IMR-90 (cell line): Measurements from ENCODE around the gene CDKN2B-AS1. TPM values are rescaled to one million over a fixed set of nuclear protein-coding genes. Genes with fewer than 3 reads are reported as not detected.

ENCODE experiments used
- ATAC-seq: fragments of 200-7000 bp; cut with Tn5 transposase; 2 replicates; pipeline ENCODE4 v1.9.1; 2020; ENCODE audit warnings: low read depth, mild to moderate bottlenecking, moderate library complexity
- BruUV-seq: library from RNA; stranded (reverse); fragments of 400-500 nt; replicated peaks from 2 replicates; lab custom pipeline; 2021; lab: Mats Ljungman, UMichigan
- CTCF ChIA-PET: fragments of 300-600 bp; formaldehyde crosslinking; extraction: SDS; loops from one replicate; lab custom pipeline; 2021; ENCODE audit warnings: antibody characterized with exemption; lab: Yijun Ruan, JAX
- POLR2A ChIA-PET: fragments of 300-600 bp; sonication (Branson Sonifier 250); formaldehyde crosslinking; loops from one replicate; lab custom pipeline; 2022; ENCODE audit warnings: antibody characterized with exemption; ENCODE audit not compliant: unreplicated experiment; lab: Charles Lee
- DNase-seq: peaks from one replicate; pipeline ENCODE4 v3.0.0; 2013
- H2AFZ ChIP-seq: replicated peaks from 2 replicates; pipeline ENCODE3; 2013; ENCODE audit warnings: low read length, mild to moderate bottlenecking; ENCODE audit not compliant: poor library complexity
- H2AK5ac ChIP-seq: 2 replicates; pipeline ENCODE4 v1.6.1; 2013; ENCODE audit warnings: low read depth, low read length, inconsistent platforms
- H2AK9ac ChIP-seq: replicated peaks from 2 replicates; pipeline ENCODE3; 2013; ENCODE audit warnings: mild to moderate bottlenecking, low read depth, low read length, moderate library complexity; ENCODE audit not compliant: poor library complexity
- H2BK120ac ChIP-seq: 2 replicates; pipeline ENCODE4 v1.6.1; 2013; ENCODE audit warnings: low read depth, low read length, inconsistent platforms
- H2BK15ac ChIP-seq: 3 replicates; pipeline ENCODE4 v1.6.1; 2013; ENCODE audit warnings: low read depth, low read length, inconsistent platforms
- H2BK20ac ChIP-seq: 2 replicates; pipeline ENCODE4 v1.6.1; 2013; ENCODE audit warnings: low read depth, mild to moderate bottlenecking, inconsistent platforms, low read length, moderate library complexity
- H2BK5ac ChIP-seq: 2 replicates; pipeline ENCODE4 v1.6.1; 2013; ENCODE audit warnings: mild to moderate bottlenecking, low read depth, low read length, inconsistent platforms; ENCODE audit not compliant: poor library complexity, severe bottlenecking
- H3K14ac ChIP-seq: replicated peaks from 2 replicates; pipeline ENCODE4 v1.6.1; 2013; ENCODE audit warnings: low read depth, low read length, inconsistent platforms
- H3K18ac ChIP-seq: 2 replicates; pipeline ENCODE4 v1.6.1; 2013; ENCODE audit warnings: low read depth, low read length, control low read depth
- H3K23ac ChIP-seq: 2 replicates; pipeline ENCODE4 v1.6.1; 2013; ENCODE audit warnings: low read depth, low read length, inconsistent platforms
- H3K27ac ChIP-seq: 2 replicates; pipeline ENCODE4 v1.5.1; 2013; ENCODE audit warnings: mild to moderate bottlenecking, control low read depth, low read length; ENCODE audit not compliant: insufficient read depth
- H3K27me3 ChIP-seq: 2 replicates; pipeline ENCODE4 v1.6.1; 2013; ENCODE audit warnings: low read length; ENCODE audit not compliant: control insufficient read depth, insufficient read depth
- H3K36me3 ChIP-seq: 2 replicates; pipeline ENCODE4 v1.6.1; 2013; ENCODE audit warnings: low read length, mixed read lengths; ENCODE audit not compliant: control insufficient read depth, insufficient read depth
- H3K4ac ChIP-seq: 2 replicates; pipeline ENCODE4 v1.6.1; 2013; ENCODE audit warnings: low read depth, low read length, inconsistent platforms
- H3K4me1 ChIP-seq: 2 replicates; pipeline ENCODE4 v1.6.1; 2013; ENCODE audit warnings: low read length, mixed read lengths; ENCODE audit not compliant: control insufficient read depth, insufficient read depth
- H3K4me2 ChIP-seq: 2 replicates; pipeline ENCODE4 v1.6.1; 2013; ENCODE audit warnings: low read depth, mild to moderate bottlenecking, control low read depth, low read length, moderate library complexity
- H3K4me3 ChIP-seq: 2 replicates; pipeline ENCODE4 v1.5.1; 2013; ENCODE audit warnings: low read depth, mild to moderate bottlenecking, control low read depth, low read length, moderate library complexity; ENCODE audit not compliant: insufficient read depth
- H3K56ac ChIP-seq: 2 replicates; pipeline ENCODE4 v1.6.1; 2013; ENCODE audit warnings: low read length, inconsistent platforms; ENCODE audit not compliant: insufficient read depth; ENCODE audit errors: extremely low read depth
- H3K79me1 ChIP-seq, 2 experiments: 2 replicates each; pipeline ENCODE4 v1.6.1; 2013; ENCODE audit warnings: low read length in 2 of 2, inconsistent platforms in 1 of 2, low read depth in 1 of 2
- H3K9ac ChIP-seq: 2 replicates; pipeline ENCODE4 v1.6.1; 2013; ENCODE audit warnings: low read depth, low read length, control low read depth
- H3K9me1 ChIP-seq: 2 replicates; pipeline ENCODE4 v1.6.1; 2013; ENCODE audit warnings: low read length, inconsistent platforms; ENCODE audit not compliant: insufficient read depth
- H3K9me3 ChIP-seq: 2 replicates; pipeline ENCODE4 v1.6.1; 2013; ENCODE audit warnings: low read length; ENCODE audit not compliant: control insufficient read depth, insufficient read depth
- H4K20me1 ChIP-seq: 2 replicates; pipeline ENCODE4 v1.6.1; 2013; ENCODE audit warnings: low read length, inconsistent platforms; ENCODE audit not compliant: insufficient read depth
- H4K5ac ChIP-seq: 2 replicates; pipeline ENCODE4 v1.6.1; 2013; ENCODE audit warnings: mild to moderate bottlenecking, low read depth, low read length, control low read depth
- H4K8ac ChIP-seq, 2 experiments: 2 replicates each; pipeline ENCODE4 v1.6.1; 2013; ENCODE audit warnings: low read depth in 2 of 2, low read length in 2 of 2, control low read depth in 1 of 2, inconsistent platforms in 1 of 2
- H4K91ac ChIP-seq: 2 replicates; pipeline ENCODE4 v1.6.1; 2013; ENCODE audit warnings: low read depth, low read length, inconsistent platforms; ENCODE audit not compliant: insufficient read depth
- CEBPB ChIP-seq: IDR thresholded peaks from 2 replicates; pipeline ENCODE4 v1.6.1; 2012; ENCODE audit warnings: low read depth, low read length, improper control_type of control experiment
- MXI1 ChIP-seq: IDR thresholded peaks from 2 replicates; pipeline ENCODE4 v1.6.1; 2012; ENCODE audit warnings: low read depth, mild to moderate bottlenecking, low read length, moderate library complexity, borderline replicate concordance
- NFE2L2 ChIP-seq: fragments of 150-350 bp; IDR thresholded peaks from 2 replicates; pipeline ENCODE4 v1.6.1; 2016; ENCODE audit warnings: low read depth, mild to moderate bottlenecking, low read length
- POLR2A ChIP-seq: IDR thresholded peaks from 2 replicates; pipeline ENCODE4 v1.6.1; 2012; ENCODE audit warnings: mild to moderate bottlenecking, low read depth, low read length
- RCOR1 ChIP-seq: IDR thresholded peaks from 2 replicates; pipeline ENCODE4 v1.6.1; 2012; ENCODE audit warnings: mild to moderate bottlenecking, low read length, improper control_type of control experiment; ENCODE audit not compliant: insufficient replicate concordance
- SMC3 ChIP-seq: fragments of 150-350 bp; IDR thresholded peaks from 2 replicates; pipeline ENCODE4 v1.6.1; 2016; ENCODE audit warnings: low read depth, mild to moderate bottlenecking, antibody characterized with exemption, low read length, moderate library complexity
- WGBS, 2 experiments: methylation state at CpG; one replicate each; pipeline versions ENCODE4 v1.1.5 to v1.1.7; 2013; ENCODE audit warnings: missing lambda C conversion rate in 2 of 2; ENCODE audit not compliant: insufficient read length in 1 of 2; ENCODE audit errors: extremely low coverage in 2 of 2; 5-methylcytosine and 5-hydroxymethylcytosine counted together
- dilution Hi-C: fragments of 300-500 bp; cut with HindIII; formaldehyde crosslinking; loops from one replicate; pipeline ENCODE4 v1.14.3; 2018; ENCODE audit warnings: low sequenced_read_pairs; ENCODE audit not compliant: unreplicated experiment
- in situ Hi-C: fragments of 300-500 bp; cut with MboI; formaldehyde crosslinking; loops from 3 replicates; pipeline ENCODE4 v1.14.3; 2019; ENCODE audit warnings: low sequenced_read_pairs, inconsistent platforms, mixed read lengths
- intact Hi-C: fragments of 100-400 bp; cut with micrococcal nuclease; formaldehyde crosslinking; loops from 2 replicates; pipeline ENCODE4 v1.10.0; 2022
- polyA plus RNA-seq, 3 experiments: library from polyadenylated mRNA; depleted of rRNA; stranded (reverse); fragments of >200 nt; gene quantifications; 2 replicates each; pipeline ENCODE4 v1.2.3, GENCODE V29; 2012; ENCODE audit warnings: low replicate concordance in 1 of 3
- total RNA-seq: library from RNA; depleted of rRNA; stranded (reverse); fragments of >200 nt; gene quantifications from 2 replicates; pipeline ENCODE4 v1.2.3, GENCODE V29; 2012
- TF ChIP-seq, protein P1 (sequence below): fragments of 150-350 bp; IDR thresholded peaks from 2 replicates; pipeline ENCODE4 v1.6.1; 2016; ENCODE audit warnings: low read depth, mild to moderate bottlenecking, low read length, moderate library complexity, borderline replicate concordance

CDKN2B-AS1 gene
- total and polyA plus RNA-seq, 2 of the 4 experiments (the other 2 are of a cell fraction): 1.0 to 1.1 TPM

DNA sequence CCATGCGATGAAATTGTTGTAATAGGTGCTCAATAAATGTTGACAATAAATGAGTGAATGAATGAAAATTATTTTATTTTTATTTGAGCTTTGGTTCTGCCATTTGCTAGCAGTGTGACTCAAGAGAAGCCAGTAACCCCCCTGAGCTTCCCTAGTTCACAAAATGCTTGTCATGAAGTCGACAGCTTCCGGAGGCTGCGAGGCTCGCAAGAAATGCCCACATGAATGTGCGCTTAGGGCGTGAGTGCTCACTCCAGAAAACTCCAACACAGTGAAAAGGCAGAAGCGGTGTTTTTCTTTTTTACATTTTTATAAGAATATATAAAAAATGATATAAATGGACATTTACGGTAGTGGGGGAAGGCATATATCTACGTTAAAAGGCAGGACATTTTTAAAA is 26.9 kb upstream of the CDKN2B-AS1 start:
- H2BK15ac ChIP-seq: no peak overlapping the region
- H3K9me3 ChIP-seq: peaks cover 12% of the 10 kb centered on the region; the same call in 1 of the 2 replicates
- no peak overlapping the region for H3K56ac ChIP-seq
- H2AK9ac ChIP-seq: no peak overlapping the region
- no peak overlapping the region for H3K4me3 ChIP-seq
- intact Hi-C loops: loop anchor here (5.0 kb wide), 1 partner anchor 135 kb away; no protein-coding TSS in a partner anchor
- dilution Hi-C loops: no loop called here
- H3K4ac ChIP-seq: no peak overlapping the region
- ChIA-PET POLR2A (no interaction called here), CTCF (no interaction called here)
- H2BK120ac ChIP-seq: no peak overlapping the region
- peaks cover 4% of the 10 kb centered on the region for H3K4me1 ChIP-seq
- no peak overlapping the region for H3K23ac ChIP-seq
- DNase-seq: no peak
- H2AFZ ChIP-seq: no peak overlapping the region
- H3K27me3 ChIP-seq: peaks cover 49% of the 10 kb centered on the region
- H3K79me1 ChIP-seq: no peaks in the 10 kb centered on the region
- H4K5ac ChIP-seq: no peak overlapping the region
- no peak for ATAC-seq
- H3K36me3 ChIP-seq: peaks cover 11% of the 10 kb centered on the region; the same call in 1 of the 2 replicates
- BruUV-seq: no TSS peak
- no peak overlapping the region for H3K27ac ChIP-seq
- H4K8ac ChIP-seq: no peak overlapping the region
- H4K91ac ChIP-seq: no peak overlapping the region
- in situ Hi-C loops: loop anchor here (10.0 kb wide), 1 partner anchor 153 kb away; no protein-coding TSS in a partner anchor
- H2BK5ac ChIP-seq: no peak overlapping the region
- no peaks in the 10 kb centered on the region for H3K9me1 ChIP-seq
- TF ChIP-seq RCOR1 (no peak), CEBPB (no peak), SMC3 (no peak), NFE2L2 (no peak), POLR2A (no peak), MXI1 (no peak)
- TF ChIP-seq, protein P1, sequence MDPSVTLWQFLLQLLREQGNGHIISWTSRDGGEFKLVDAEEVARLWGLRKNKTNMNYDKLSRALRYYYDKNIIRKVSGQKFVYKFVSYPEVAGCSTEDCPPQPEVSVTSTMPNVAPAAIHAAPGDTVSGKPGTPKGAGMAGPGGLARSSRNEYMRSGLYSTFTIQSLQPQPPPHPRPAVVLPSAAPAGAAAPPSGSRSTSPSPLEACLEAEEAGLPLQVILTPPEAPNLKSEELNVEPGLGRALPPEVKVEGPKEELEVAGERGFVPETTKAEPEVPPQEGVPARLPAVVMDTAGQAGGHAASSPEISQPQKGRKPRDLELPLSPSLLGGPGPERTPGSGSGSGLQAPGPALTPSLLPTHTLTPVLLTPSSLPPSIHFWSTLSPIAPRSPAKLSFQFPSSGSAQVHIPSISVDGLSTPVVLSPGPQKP: no peak
- H2BK20ac ChIP-seq: no peak overlapping the region
- H3K18ac ChIP-seq: no peak overlapping the region
- H3K4me2 ChIP-seq: no peak overlapping the region
- H3K14ac ChIP-seq: no peak overlapping the region
- WGBS, 2 experiments: 40% methylated on average over 1 of the region's 10 CpGs; no CpG with 5 or more reads in 1 of the 2 experiments
- H4K20me1 ChIP-seq: no peaks in the 10 kb centered on the region
- no peak overlapping the region for H3K9ac ChIP-seq
- no peak overlapping the region for H2AK5ac ChIP-seq
